Ascending aorta (tissue), 2 donors: ENCODE measurements around the gene FSTL4. TPM values are rescaled to one million over a fixed set of nuclear protein-coding genes. Genes with fewer than 3 reads are reported as not detected.

ENCODE experiments used
- DNase-seq, 2 donors: peaks; one replicate each; pipeline ENCODE4 v3.0.0-alpha.2; 2019; ENCODE audit warnings: low spot score in 2 of 2
- H3K27ac ChIP-seq, 2 donors: fragments of 200-600 bp; sonication (generic); one replicate each; pipeline ENCODE4 v1.5.1; 2016 to 2017; ENCODE audit warnings: mild to moderate bottlenecking in 1 of 2
- H3K27me3 ChIP-seq: fragments of 200-600 bp; sonication (generic); one replicate; pipeline ENCODE4 v1.5.1; 2017
- H3K36me3 ChIP-seq, 2 donors: fragments of 200-600 bp; sonication (generic); one replicate each; pipeline ENCODE4 v1.5.1; 2016
- H3K4me1 ChIP-seq, 2 donors: fragments of 200-600 bp; sonication (generic); one replicate each; pipeline ENCODE4 v1.5.1; 2016 to 2017; ENCODE audit warnings: mild to moderate bottlenecking in 1 of 2
- H3K4me3 ChIP-seq, 2 donors: fragments of 200-600 bp; sonication (generic); one replicate each; pipeline ENCODE4 v1.5.1; 2016 to 2017; ENCODE audit warnings: mild to moderate bottlenecking in 1 of 2
- H3K9me3 ChIP-seq, 2 donors: fragments of 200-600 bp; sonication (generic); one replicate each; pipeline ENCODE4 v1.5.1; 2016
- intact Hi-C: fragments of 100-400 bp; cut with DNase I; formaldehyde crosslinking; loops from one replicate; pipeline ENCODE4 v1.15.1; 2023
- total RNA-seq: library from RNA; depleted of rRNA; stranded (reverse); fragments of >200 nt; gene quantifications from one replicate; pipeline ENCODE4 v1.1.0, GENCODE V29; 2016
- TF ChIP-seq, protein P1 (sequence below), 3 experiments: fragments of 200-600 bp in 2 of 3; fragments of 450-650 bp in 1 of 3; sonication (generic) in 2 of 3; IDR thresholded peaks; one replicate each; pipeline ENCODE4 v1.5.1; 2016 to 2019; ENCODE audit warnings: antibody characterized with exemption in 3 of 3, mild to moderate bottlenecking in 1 of 3, moderate library complexity in 1 of 3

FSTL4 gene
- total RNA-seq, 1 donor from 2014 or later, result 0.11 TPM

DNA sequence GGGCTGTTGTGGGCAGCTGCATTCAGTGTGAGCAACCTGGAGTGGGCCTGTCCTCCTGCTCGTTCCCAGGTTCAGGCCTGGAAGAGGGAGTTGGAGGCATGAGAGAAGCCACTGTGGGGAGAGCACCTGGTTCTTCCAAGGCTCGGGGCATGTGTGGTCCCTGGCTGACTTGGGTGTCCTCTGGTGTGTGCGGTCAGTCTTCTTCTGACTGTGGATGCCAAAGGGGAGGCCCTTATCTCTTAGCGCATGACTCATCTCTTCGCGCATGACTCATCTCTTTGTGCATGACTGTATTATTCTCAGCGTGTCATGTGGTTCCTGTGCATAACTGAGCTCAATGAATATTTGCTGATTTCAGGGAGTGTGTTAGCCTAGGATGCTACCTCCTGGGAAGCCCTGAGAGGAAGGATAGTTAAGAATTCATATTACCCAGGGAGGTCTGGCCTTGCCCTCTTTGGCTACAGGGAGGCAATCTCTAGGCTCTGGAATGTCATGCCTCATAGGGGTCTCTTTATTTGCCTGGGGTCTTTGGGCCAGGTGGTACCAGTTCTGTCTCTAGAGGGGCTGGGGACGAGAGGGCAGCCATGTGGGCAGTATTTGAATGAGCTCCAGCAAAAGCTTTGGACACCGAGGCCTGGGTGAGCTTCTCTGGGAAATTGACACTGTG, 371.8 kb downstream of the FSTL4 start:
- Histone ChIP-seq H3K4me1 (no peaks in the 10 kb centered on the region), H3K4me3 (no peak overlapping the region), H3K27me3 (no peaks in the 10 kb centered on the region), H3K36me3 (no peaks in the 10 kb centered on the region), H3K9me3 (no peaks in the 10 kb centered on the region), H3K27ac (no peak overlapping the region)
- intact Hi-C loops, result loop anchor here (10.0 kb wide), 1 partner anchor 126 kb away; no protein-coding TSS in a partner anchor
- TF ChIP-seq, protein P1, sequence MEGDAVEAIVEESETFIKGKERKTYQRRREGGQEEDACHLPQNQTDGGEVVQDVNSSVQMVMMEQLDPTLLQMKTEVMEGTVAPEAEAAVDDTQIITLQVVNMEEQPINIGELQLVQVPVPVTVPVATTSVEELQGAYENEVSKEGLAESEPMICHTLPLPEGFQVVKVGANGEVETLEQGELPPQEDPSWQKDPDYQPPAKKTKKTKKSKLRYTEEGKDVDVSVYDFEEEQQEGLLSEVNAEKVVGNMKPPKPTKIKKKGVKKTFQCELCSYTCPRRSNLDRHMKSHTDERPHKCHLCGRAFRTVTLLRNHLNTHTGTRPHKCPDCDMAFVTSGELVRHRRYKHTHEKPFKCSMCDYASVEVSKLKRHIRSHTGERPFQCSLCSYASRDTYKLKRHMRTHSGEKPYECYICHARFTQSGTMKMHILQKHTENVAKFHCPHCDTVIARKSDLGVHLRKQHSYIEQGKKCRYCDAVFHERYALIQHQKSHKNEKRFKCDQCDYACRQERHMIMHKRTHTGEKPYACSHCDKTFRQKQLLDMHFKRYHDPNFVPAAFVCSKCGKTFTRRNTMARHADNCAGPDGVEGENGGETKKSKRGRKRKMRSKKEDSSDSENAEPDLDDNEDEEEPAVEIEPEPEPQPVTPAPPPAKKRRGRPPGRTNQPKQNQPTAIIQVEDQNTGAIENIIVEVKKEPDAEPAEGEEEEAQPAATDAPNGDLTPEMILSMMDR (IDR thresholded peaks at IDR 0.05), result no peak
- peak in 1 of 2 donors; percentile 20 for DNase-seq

DNA sequence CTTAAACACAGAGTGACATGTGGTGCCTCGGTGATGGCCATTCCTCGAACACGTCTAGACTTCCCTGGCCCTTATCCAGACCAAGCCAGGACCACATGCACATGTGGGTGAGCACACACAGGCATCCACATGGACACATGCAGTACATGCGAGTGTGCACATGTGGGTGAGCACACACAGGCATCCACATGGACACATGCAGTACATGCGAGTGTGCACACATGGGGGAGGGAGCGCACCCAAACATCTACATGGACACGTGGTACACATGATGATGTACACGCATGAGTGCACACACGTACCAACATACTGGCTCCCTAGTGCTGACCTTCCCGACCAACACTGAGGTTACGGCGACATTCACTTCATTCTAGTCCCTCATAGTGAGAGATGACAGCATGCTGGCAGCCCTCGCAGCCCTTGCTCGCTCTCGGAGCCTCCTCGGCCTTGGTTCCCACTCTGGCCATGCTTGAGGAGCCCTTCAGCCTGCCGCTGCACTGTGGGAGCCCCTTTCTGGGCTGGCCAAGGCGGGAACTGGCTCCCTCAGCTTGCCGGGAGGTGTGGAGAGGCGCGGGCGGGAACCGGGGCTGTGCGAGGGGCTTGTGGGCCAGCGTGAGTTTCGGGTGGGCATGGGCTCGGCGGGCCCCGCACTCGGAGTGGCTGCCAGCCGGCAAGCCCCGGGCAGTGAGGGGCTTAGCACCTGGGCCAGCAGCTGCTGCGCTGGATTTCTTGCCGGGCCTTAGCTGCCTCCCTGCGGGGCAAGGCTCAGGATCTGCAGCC, 373.7 kb downstream of the FSTL4 start:
- Histone ChIP-seq H3K27ac (no peak overlapping the region), H3K9me3 (no peaks in the 10 kb centered on the region), H3K36me3 (no peaks in the 10 kb centered on the region), H3K4me1 (no peaks in the 10 kb centered on the region), H3K4me3 (no peak overlapping the region), H3K27me3 (no peaks in the 10 kb centered on the region)
- TF ChIP-seq, protein P1 (IDR thresholded peaks at IDR 0.05), result no peak
- intact Hi-C loops, result no loop called here
- DNase-seq, result no peak

DNA sequence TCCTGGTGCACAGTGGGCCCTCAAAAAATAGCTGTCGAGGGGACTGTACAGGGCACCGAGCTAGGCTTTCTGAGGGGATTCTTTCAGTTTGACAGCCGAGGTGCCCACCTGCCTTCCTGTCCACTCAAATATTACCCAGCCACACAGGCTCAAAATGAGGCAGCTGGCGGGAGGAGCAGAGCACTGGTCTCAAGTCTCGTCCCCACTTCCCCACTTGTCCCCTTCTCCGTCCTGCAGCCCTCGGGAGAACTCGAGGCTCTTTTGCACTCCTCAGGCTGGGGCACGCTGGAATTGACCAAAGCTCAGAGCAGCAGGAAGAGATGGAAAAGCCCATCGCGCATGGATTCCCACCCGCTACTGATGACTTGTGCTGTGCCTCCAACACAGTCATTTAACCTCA, 375.4 kb downstream of the FSTL4 start:
- TF ChIP-seq, protein P1 (IDR thresholded peaks at IDR 0.05), result no peak
- intact Hi-C loops, result no loop called here
- no peaks in the 10 kb centered on the region for H3K27me3 ChIP-seq

DNA sequence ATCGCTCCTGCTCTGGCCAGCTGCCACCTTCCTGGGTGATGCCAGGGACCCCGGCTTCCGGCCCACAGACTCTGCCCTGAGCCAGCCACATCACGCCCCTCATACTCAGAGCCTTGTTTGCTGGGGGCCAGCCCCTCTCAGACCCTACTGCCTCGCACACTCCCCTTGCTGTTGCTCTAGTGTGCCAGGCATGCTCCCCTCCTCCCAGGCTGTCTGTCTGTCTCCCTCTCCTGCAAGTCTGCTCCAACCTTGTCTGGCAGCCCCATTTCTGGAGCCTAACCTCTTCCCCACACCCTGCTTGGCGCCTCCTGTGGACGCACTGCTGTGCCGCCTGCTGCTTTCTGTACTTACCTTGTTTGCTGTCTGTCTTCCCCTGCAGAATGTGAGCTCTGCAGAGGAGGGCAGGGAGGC, 375.8 kb downstream of the FSTL4 start:
- peak in 1 of 2 donors; percentile 50 for DNase-seq
- no peaks in the 10 kb centered on the region for H3K36me3 ChIP-seq
- intact Hi-C loops, result no loop called here
- H3K9me3 ChIP-seq, result no peaks in the 10 kb centered on the region
- no peaks in the 10 kb centered on the region for H3K27me3 ChIP-seq
- TF ChIP-seq, protein P1 (IDR thresholded peaks at IDR 0.05), result no peak
- H3K4me3 ChIP-seq, result no peak overlapping the region
- H3K4me1 ChIP-seq, result no peaks in the 10 kb centered on the region
- H3K27ac ChIP-seq, result no peak overlapping the region

More for the DNA sequence above, 375.4 kb downstream of the FSTL4 start:
- Histone ChIP-seq H3K9me3 (no peaks in the 10 kb centered on the region), H3K36me3 (no peaks in the 10 kb centered on the region), H3K27ac (no peak overlapping the region), H3K4me3 (no peak overlapping the region), H3K4me1 (no peaks in the 10 kb centered on the region)
- DNase-seq, result peak in 1 of 2 donors; percentile 19

DNA sequence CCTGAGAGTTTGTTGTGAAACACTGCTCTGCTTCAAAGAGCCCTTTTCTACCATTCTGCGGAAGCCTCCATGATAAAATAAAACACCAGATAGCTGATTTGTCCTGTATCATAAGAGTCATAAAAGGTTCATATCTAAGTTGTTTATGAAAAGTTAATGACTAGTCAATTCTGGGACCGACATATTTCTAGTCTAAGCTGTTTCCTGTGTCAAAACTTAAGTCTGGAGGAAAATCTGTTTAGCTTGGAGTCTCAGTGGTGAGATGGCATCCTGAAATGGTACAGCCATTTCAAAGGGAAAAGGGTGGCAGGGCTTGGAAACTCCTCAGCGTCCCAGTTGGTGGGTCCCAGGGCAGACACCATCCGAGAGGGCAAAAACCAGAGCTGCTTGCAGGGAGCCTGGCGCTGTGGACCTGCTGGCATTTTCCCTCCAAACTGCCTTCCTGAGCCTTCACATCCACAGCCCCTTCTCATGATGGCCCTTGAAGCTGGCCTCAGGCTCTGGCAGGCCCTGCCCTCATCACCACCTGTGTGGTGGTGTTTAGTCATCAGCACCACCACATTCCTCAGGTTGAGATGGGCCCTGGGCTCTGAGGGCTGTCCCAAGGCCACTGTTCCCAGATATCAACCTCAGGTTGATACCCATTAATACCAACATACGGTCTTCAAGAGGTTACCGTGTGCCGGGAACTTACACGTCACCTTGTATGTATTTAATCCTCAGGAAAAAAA, 376.5 kb downstream of the FSTL4 start:
- intact Hi-C loops, result no loop called here

More for the DNA sequence above, 376.5 kb downstream of the FSTL4 start:
- Histone ChIP-seq H3K9me3 (no peaks in the 10 kb centered on the region), H3K4me1 (no peaks in the 10 kb centered on the region), H3K4me3 (no peak overlapping the region), H3K27me3 (no peaks in the 10 kb centered on the region), H3K27ac (no peak overlapping the region), H3K36me3 (no peaks in the 10 kb centered on the region)
- no peak for DNase-seq
- TF ChIP-seq, protein P1 (IDR thresholded peaks at IDR 0.05), result no peak
